Fibroblast of the conjunctiva (primary cell): Measurements from ENCODE around the gene KIF24.
"Not testable (repeated sequence)": the region's sequence is repeated elsewhere in the genome, so short reads cannot be mapped to it uniquely, and the experiment has no call there.

Source experiments
- DNase-seq: peaks from one replicate; pipeline ENCODE4 v3.0.0-alpha.2; 2010; ENCODE audit warnings: low read depth

The KIF24 gene

GRCh38 chr9:34328987-34329832 lies at the start of gene KIF24, which contains the start of gene NUDT2:
TSS of gene KIF24 (minus strand) at chr9:34329268. CDS start at chr9:34311346, 17,922 bp downstream.
TSS of gene NUDT2 (plus strand) at chr9:34329569. CDS start at chr9:34339040, 9,471 bp downstream.
- peak; percentile 100 for DNase-seq

- DNase-seq, result no peak
Observed at GRCh38 chr9:34378376-34379060, 49.5 kb upstream of the KIF24 start.

GRCh38 chr9:34377404-34377746 lies 48.3 kb upstream of the KIF24 start:
- no peak for DNase-seq

- peak; percentile 64 for DNase-seq
Observed at GRCh38 chr9:34376596-34377403, 47.7 kb upstream of the KIF24 start, which contains the start of gene MYORG. TSS of gene MYORG (minus strand) at chr9:34376898. CDS start at chr9:34372943, 3,955 bp downstream.

- no peak for DNase-seq
Observed at GRCh38 chr9:34375901-34376595, 47.0 kb upstream of the KIF24 start.

- no peak for DNase-seq
Observed at GRCh38 chr9:34374905-34375552, 46.0 kb upstream of the KIF24 start.

GRCh38 chr9:34374339-34374738 lies 45.3 kb upstream of the KIF24 start:
- no peak for DNase-seq

- DNase-seq, result no peak
Observed at GRCh38 chr9:34373749-34374148, 44.7 kb upstream of the KIF24 start.

- no peak for DNase-seq
Observed at GRCh38 chr9:34372467-34373011, 43.5 kb upstream of the KIF24 start.

GRCh38 chr9:34371886-34372466 lies 42.9 kb upstream of the KIF24 start:
- no peak for DNase-seq

- no peak for DNase-seq
Observed at GRCh38 chr9:34370970-34371880, 42.2 kb upstream of the KIF24 start.

GRCh38 chr9:34370335-34370969 lies 41.4 kb upstream of the KIF24 start:
- no peak for DNase-seq

GRCh38 chr9:34369636-34370035 lies 40.6 kb upstream of the KIF24 start:
- no peak for DNase-seq

- DNase-seq, result not testable (repeated sequence)
Observed at GRCh38 chr9:34368796-34369195, 39.7 kb upstream of the KIF24 start.

GRCh38 chr9:34367751-34368410 lies 38.8 kb upstream of the KIF24 start:
- not testable (repeated sequence) for DNase-seq

GRCh38 chr9:34366365-34366764 lies 37.3 kb upstream of the KIF24 start:
- no peak for DNase-seq

GRCh38 chr9:34365282-34365681 lies 36.2 kb upstream of the KIF24 start:
- DNase-seq, result no peak

- no peak for DNase-seq
Observed at GRCh38 chr9:34363619-34364351, 34.7 kb upstream of the KIF24 start.
